ENCODE data around the gene TLX2. TPM values are rescaled to one million over a fixed set of nuclear protein-coding genes. Genes with fewer than 3 reads are reported as not detected.

TLX2 gene
- total RNA-seq, 1 experiment from 2014 or later = not detected

DNA sequence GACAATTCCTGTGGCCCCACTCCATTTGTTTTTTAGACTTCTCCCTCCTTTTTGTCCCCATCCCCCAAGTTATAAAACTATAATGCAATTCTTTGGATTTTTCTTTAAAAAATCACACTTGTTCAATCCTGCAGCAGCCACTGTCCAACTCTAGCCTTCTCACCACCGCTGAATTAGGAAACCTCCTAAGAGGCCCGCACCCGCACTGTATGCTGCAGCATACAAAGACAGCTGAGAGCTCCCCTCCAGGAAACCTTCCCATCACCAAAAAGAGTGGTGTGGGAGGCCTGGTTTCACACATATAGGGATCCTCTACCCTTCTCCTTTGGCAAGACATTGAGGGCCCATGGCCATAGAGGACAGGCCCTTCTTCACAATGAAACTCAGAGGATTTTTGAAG is 9.7 kb upstream of the TLX2 start:
- ATAC-seq (no peak), DNase-seq (ENCODE audit: low read depth, low spot score) (no peak)
- Histone ChIP-seq H3K27me3 (ENCODE audit: control insufficient read depth, insufficient read depth, low read length) (no peaks in the 10 kb centered on the region), H3K4me3 (ENCODE audit: low read depth in 2 of 2, low read length in 2 of 2) (peak overlapping the region; percentile 86 to 94), H3K36me3 (ENCODE audit: control insufficient read depth, insufficient read depth, low read length) (peaks cover 4% of the 10 kb centered on the region), H3K4me1 (ENCODE audit: control insufficient read depth, insufficient read depth, low read length) (peaks cover 51% of the 10 kb centered on the region), H3K9me3 (ENCODE audit: control insufficient read depth, insufficient read depth, low read depth, low read length) (no peaks in the 10 kb centered on the region), H3K27ac (ENCODE audit: low read length) (peak overlapping the region; percentile 98)
- in situ Hi-C loops (cut with HindIII; ENCODE audit: low pct_unique_long_range_greater_than_20kb, low sequenced_read_pairs) (no loop called here), intact Hi-C loops (cut with micrococcal nuclease; ENCODE audit: unreplicated experiment) (loop anchor here (10.0 kb wide), 1 partner anchor 80 kb away; no protein-coding TSS in a partner anchor)
- BruUV-seq (replicated peaks) = TSS peak; percentile 81
- no peak for TF ChIP-seq REST (IDR thresholded peaks at IDR 0.05; ENCODE audit: insufficient read depth in 1 of 2, low read depth in 2 of 2, low read length in 1 of 2)
- TF ChIP-seq, protein P1, sequence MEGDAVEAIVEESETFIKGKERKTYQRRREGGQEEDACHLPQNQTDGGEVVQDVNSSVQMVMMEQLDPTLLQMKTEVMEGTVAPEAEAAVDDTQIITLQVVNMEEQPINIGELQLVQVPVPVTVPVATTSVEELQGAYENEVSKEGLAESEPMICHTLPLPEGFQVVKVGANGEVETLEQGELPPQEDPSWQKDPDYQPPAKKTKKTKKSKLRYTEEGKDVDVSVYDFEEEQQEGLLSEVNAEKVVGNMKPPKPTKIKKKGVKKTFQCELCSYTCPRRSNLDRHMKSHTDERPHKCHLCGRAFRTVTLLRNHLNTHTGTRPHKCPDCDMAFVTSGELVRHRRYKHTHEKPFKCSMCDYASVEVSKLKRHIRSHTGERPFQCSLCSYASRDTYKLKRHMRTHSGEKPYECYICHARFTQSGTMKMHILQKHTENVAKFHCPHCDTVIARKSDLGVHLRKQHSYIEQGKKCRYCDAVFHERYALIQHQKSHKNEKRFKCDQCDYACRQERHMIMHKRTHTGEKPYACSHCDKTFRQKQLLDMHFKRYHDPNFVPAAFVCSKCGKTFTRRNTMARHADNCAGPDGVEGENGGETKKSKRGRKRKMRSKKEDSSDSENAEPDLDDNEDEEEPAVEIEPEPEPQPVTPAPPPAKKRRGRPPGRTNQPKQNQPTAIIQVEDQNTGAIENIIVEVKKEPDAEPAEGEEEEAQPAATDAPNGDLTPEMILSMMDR (IDR thresholded peaks at IDR 0.05) = no peak
- TF ChIP-seq TCF7L2 (IDR thresholded peaks at IDR 0.05; ENCODE audit: low read depth, low read length) = no peak
- TF ChIP-seq SIN3A (IDR thresholded peaks at IDR 0.05; ENCODE audit: borderline replicate concordance, insufficient read depth, low read depth, low read length) = no peak
- TF ChIP-seq POLR2AphosphoS5 (IDR thresholded peaks at IDR 0.05; ENCODE audit: low read depth, low read length) = no peak
- CTCF ChIA-PET = interaction anchor here (0.7 to 0.9 kb wide), 2 partner anchors 25 to 46 kb away, joined by 4 to 11 read pairs; partner anchors contain the start of genes AUP1 and HTRA2
- POLR2A ChIA-PET = interaction anchor here (1.0 kb wide), 1 partner anchor 46 kb away, joined by 3 read pairs; no protein-coding TSS in a partner anchor

DNA sequence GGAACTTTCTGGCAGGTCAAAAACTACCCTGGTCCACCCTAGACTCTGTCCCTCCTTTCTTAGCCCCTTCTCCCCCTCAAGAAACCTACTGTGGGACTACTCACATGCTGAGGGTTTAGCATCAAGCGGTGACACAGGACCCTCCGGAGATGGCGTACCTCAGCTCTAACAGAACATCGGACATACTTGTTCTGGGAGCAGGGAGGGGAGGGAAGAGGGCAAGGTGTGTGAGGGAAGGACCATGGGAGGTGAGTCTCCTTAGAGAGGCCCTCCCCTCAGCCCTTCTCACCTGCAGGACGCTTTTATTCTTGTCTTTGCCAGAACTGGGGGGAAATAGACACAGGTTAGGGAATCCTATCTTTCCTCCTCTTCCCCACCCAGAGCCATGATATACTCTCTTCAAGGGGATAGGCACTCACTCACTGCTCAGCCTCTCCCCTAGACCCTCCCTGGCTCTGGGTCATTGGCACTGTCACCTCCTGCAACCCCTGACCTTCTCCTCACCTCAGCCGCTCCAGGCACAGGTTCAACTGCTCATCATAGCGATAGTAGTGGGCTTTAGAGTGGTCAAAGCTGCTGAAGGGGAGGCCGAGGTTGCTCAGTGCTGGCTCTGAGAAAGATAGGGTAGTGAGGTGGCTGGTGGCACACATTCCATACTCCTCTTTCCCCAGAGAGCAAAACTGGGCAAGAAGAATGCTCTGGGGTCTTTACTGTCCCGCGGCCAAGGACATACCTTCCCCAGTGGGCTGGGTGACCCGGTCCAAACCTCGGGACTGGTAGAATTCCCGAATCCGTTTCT is 8.6 kb upstream of the TLX2 start:
- intact Hi-C loops (cut with micrococcal nuclease; ENCODE audit: unreplicated experiment) = loop anchor here (10.0 kb wide), 1 partner anchor 79 kb away; no protein-coding TSS in a partner anchor
- peak overlapping the region; percentile 98 for H3K27ac ChIP-seq (ENCODE audit: low read length)
- peaks cover 41% of the 10 kb centered on the region for H3K4me1 ChIP-seq (ENCODE audit: control insufficient read depth, insufficient read depth, low read length)
- ChIA-PET POLR2A (no interaction called here), CTCF (no interaction called here)
- in situ Hi-C loops (cut with HindIII; ENCODE audit: low pct_unique_long_range_greater_than_20kb, low sequenced_read_pairs) = no loop called here
- peak overlapping the region; percentile 86 to 94 for H3K4me3 ChIP-seq (ENCODE audit: low read depth in 2 of 2, low read length in 2 of 2)
- no peaks in the 10 kb centered on the region for H3K27me3 ChIP-seq (ENCODE audit: control insufficient read depth, insufficient read depth, low read length)
- no TSS peak for BruUV-seq (replicated peaks)
- no peaks in the 10 kb centered on the region for H3K9me3 ChIP-seq (ENCODE audit: control insufficient read depth, insufficient read depth, low read depth, low read length)
- DNase-seq (ENCODE audit: low read depth, low spot score) (no peak), ATAC-seq (no peak)
- H3K36me3 ChIP-seq (ENCODE audit: control insufficient read depth, insufficient read depth, low read length) = peaks cover 4% of the 10 kb centered on the region
- TF ChIP-seq TCF7L2 (IDR thresholded peaks at IDR 0.05; ENCODE audit: low read depth, low read length) = no peak
- TF ChIP-seq, protein P1 (IDR thresholded peaks at IDR 0.05) = no peak
- TF ChIP-seq REST (IDR thresholded peaks at IDR 0.05; ENCODE audit: insufficient read depth in 1 of 2, low read depth in 2 of 2, low read length in 1 of 2) = no peak
- no peak for TF ChIP-seq SIN3A (IDR thresholded peaks at IDR 0.05; ENCODE audit: borderline replicate concordance, insufficient read depth, low read depth, low read length)
- no peak for TF ChIP-seq POLR2AphosphoS5 (IDR thresholded peaks at IDR 0.05; ENCODE audit: low read depth, low read length)

Data from Panc1 (cell line).